Umbilical cord (tissue), 2 donors: ENCODE data around the gene UBE2E1. TPM values are rescaled to one million over a fixed set of nuclear protein-coding genes. Genes with fewer than 3 reads are reported as not detected.
"Not testable (repeated sequence)": the region's sequence is repeated elsewhere in the genome, so short reads cannot be mapped to it uniquely, and the experiment has no call there.

ENCODE experiments used
- DNase-seq: peaks from one replicate; pipeline ENCODE4 v3.0.0-alpha.2; 2015; ENCODE audit warnings: low spot score
- total RNA-seq: library from RNA; depleted of rRNA; stranded (reverse); fragments of >200 nt; gene quantifications from one replicate; pipeline ENCODE4 v1.2.3, GENCODE V29; 2014; ENCODE audit warnings: low replicate concordance; ENCODE audit not compliant: insufficient read depth

UBE2E1 gene
- total RNA-seq, 1 donor from 2014 or later: 77.0 TPM

DNA sequence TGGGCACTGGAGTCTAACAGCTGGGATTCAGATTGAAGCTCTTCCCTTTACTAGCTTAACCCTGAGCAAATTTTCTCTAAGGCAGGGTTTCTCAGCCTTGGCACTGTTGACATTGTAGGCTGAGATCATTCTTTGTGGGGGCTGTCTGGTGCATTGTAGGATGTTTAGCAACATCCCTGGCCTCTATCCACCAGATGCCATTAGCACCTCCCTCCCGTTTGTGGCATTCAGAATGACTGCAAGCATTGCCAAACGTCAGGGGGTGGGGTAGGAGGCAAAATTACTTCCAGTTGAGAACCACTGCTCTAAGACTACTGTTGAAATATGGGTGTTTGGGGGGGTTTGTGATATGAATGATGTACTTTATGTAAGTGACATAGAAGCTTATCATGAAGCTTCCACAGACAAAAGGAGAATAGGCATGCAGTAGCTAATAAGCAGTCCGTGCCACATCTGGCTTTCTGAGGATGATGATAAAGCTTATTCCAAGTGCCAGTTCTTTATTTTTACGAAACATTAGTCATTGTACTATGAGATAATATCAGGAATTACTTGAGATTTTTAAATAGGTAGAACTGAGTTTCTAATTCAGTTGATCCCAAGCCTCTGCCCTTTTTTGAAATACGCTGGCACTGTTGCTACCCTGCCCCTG, 71.7 kb downstream of the UBE2E1 start:
- peak; percentile 25 for DNase-seq

- no peak for DNase-seq
These were observed 73.7 kb downstream of the UBE2E1 start for GRCh38 chr3:23879485-23879884.

DNA sequence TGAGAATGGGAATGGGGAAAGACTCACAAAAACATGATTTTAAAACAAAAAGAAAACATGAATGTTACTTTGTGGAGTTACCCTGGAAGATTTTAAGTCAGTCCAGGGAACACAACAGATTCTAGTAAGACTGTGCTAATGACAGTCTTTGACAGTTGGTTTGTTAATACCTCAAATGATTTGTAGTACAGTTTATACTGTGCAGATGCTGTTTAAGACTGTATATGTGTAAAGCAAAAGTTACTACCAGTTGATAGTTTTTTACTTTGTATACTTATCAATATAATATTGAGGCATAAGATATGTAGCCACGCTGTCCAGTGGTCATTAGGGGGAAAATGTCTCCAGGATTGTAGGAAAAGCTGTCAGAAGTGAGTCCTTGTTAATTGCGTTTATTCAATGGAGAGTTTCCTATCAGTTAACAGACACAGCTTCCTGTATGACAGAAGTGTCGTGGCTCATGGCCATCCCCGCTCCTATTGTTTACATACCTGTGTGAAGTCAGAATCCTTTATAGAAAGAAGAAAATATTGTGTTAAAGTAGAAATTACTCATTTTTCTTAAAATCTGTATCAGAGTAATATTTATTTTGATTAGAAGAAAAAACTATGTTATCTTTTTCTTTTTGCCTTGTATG, 75.1 kb downstream of the UBE2E1 start:
- DNase-seq: no peak

DNA sequence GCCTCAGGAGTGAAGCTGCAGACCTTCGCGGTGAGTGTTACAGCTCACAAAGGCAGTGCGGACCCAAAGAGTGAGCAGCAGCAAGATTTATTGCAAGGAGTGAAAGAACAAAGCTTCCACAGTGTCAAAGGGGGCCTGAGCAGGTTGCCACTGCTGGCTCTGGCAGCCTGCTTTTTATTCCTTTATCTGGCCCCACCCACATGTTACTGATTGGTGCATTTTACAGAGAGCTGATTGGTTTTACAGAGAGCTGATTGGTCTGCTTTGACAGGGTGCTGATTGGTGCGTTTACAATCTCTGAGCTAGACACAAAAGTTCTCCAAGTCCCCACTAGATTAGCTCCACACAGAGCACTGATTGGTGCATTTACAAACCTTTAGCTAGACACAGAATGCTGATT, 76.2 kb downstream of the UBE2E1 start:
- DNase-seq: not testable (repeated sequence)

GRCh38 chr3:23882487-23882918, 76.7 kb downstream of the UBE2E1 start:
- DNase-seq: no peak

GRCh38 chr3:23884481-23884880, 78.7 kb downstream of the UBE2E1 start:
- no peak for DNase-seq

DNA sequence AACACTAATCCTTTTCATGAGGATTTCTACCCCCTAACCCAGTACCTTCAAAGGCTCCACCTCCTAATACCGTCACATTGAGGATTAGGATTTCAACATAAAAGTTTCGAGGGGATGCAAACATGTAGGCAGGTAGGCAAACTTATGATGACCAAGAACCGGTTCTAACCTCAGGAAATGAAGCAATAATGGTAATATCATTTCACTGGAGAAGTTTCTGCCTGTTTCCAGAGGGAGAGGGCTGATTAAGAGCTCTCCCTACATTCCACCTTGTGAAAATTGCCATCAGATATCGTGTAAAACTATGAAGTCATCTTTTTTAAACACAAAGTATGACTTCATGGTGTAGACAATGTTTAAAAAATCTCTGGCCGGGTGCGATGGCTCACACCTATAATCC, 79.5 kb downstream of the UBE2E1 start:
- DNase-seq: no peak

- no peak for DNase-seq
These were observed 80.6 kb downstream of the UBE2E1 start for GRCh38 chr3:23886311-23886710.

GRCh38 chr3:23888617-23889228, 83.0 kb downstream of the UBE2E1 start:
- peak; percentile 34 for DNase-seq

DNA sequence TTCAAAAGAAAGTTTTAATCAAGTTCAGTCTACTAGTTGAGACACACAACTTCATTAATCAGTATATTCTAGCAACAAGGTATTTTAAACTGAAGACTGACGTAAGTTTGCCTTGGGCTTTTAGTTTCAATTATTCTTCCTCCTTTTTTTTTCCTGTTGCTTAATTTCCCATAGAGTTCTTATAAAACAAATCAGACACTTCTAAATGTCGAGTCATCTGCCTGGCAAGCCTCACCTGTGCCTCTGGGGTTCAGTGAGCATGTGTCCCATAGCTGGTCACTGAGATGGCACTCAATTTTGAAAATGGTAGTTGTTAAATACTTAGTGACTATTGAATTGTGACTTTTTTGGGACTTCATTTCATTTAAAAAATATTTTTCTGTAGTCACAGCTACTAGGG, 83.6 kb downstream of the UBE2E1 start:
- DNase-seq: no peak

- no peak for DNase-seq
These were observed 84.2 kb downstream of the UBE2E1 start for GRCh38 chr3:23889950-23890349.

DNA sequence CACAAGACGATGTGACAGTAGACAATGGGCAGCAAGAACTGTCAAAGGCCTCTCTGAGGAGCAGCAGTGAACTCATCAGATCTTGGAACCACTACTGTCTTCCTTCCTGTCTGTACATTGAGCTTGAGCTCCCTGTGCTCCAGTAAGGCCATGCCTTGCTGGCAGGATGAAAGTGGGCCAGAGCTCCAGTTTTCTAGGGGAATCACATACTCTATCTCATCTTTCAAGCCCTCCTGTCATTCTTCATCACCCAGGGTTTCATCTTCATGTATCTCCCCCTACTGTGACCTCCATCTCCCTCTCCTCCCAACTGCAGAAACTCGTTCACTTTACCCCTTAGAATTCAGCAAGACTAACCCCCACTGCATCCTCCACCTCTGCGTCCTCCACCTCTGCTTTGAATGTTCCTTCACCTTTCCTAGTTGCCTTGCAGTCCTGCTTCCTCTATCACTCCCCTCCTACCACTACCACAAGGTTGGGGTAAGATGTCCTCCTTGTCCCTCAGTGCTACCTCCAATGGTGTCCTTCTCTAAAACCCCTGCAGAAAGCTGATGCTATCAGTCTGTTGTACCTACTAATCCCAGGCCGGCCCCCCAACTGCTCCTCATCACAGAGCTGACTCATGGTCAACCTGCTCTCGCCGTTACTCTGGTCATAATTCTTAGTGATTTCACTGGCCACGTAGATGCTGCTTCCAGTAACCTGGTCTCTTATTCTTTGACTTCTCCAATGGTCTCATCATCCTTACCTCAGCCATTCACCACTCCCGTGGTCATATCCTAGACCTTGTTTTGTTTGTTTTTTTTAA, 88.7 kb downstream of the UBE2E1 start:
- no peak for DNase-seq

DNA sequence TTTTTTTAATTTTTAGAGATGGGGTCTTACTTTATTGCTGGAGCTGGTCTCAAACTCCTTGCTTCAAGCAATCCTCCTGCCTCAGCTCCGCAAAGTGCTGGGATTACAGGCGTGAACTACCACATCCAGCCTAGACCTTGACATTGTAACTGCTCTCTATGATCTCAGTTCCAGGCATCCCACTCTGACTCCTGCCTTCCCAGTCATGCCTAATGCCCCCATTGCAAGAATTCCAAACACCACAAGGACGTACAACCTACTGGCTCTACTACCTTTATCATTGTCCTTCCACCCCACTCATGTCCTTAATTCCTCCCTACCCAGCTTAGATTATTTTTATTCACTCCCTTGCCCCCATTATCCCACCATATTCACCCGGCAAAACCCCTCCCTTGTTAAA, 89.4 kb downstream of the UBE2E1 start:
- no peak for DNase-seq

- DNase-seq: no peak
These were observed 95.0 kb downstream of the UBE2E1 start for GRCh38 chr3:23900744-23901143.

- no peak for DNase-seq
These were observed 98.8 kb downstream of the UBE2E1 start for GRCh38 chr3:23904545-23904944.

- no peak for DNase-seq
These were observed 103.6 kb downstream of the UBE2E1 start for GRCh38 chr3:23909341-23909740.

DNA sequence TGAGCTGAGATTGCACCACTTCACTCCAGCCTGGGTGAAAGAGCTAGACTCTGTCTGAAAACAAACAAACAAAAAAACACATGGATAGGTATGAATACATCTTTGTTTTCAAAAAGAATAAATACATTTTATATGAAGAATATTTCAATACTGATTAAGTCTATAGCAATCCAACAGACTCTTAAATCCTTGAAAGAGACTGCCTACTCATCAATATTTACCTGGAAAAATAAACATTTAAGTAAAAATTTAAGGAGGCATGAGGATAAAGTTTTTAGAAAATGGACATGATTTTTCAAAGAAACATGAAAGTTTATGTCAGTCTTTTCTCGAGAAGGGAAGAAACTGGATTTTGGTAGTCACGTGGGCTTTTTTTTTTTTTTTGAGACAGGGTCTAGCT, 105.6 kb downstream of the UBE2E1 start:
- DNase-seq: no peak

GRCh38 chr3:23912335-23912734, 106.6 kb downstream of the UBE2E1 start:
- DNase-seq: not testable (repeated sequence)

DNA sequence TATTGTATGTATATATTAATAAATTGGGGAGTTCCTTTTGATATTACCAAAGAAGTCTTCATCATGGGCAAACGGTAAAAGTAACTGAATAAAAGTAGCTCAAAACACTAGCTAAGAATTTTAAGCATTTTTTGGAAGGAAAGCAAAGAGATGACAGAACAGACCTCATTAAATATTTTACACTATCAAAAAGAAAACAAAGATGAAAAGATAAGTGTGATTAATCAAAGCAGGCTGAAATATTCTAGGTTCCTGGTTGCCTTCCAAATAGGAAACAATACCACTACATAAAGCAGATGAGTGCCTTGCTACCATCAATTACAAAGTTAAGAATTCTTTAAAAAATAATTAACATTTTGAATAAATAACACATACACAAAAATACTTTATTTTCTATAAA, 107.4 kb downstream of the UBE2E1 start:
- no peak for DNase-seq

GRCh38 chr3:23913873-23914743, 108.4 kb downstream of the UBE2E1 start:
- DNase-seq: no peak

- peak; percentile 10 for DNase-seq
These were observed 109.9 kb downstream of the UBE2E1 start for GRCh38 chr3:23915537-23916108.
